ENCODE data around the gene C2orf42. TPM values are rescaled to one million over a fixed set of nuclear protein-coding genes. Genes with fewer than 3 reads are reported as not detected.
"Not testable (repeated sequence)": the region's sequence is repeated elsewhere in the genome, so short reads cannot be mapped to it uniquely, and the experiment has no call there.

C2orf42 gene
- total RNA-seq, 1 experiment from 2014 or later: 17.1 TPM

- H3K9me3 ChIP-seq (ENCODE audit: low read length): no peaks in the 10 kb centered on the region
- H3K79me2 ChIP-seq (ENCODE audit: low read length): no peaks in the 10 kb centered on the region
- H3K4me2 ChIP-seq (ENCODE audit: low read length): no peak overlapping the region
- H3K4me1 ChIP-seq (ENCODE audit: insufficient read depth, low read length): no peaks in the 10 kb centered on the region
- no peak overlapping the region for H3K4me3 ChIP-seq (ENCODE audit: low read length)
- H2AFZ ChIP-seq (ENCODE audit: low read length): no peak overlapping the region
- CTCF ChIA-PET: no interaction called here
- H3K27ac ChIP-seq (ENCODE audit: low read length): no peak overlapping the region
- no peaks in the 10 kb centered on the region for H3K9me2 ChIP-seq (replicated peaks; ENCODE audit: low read length)
- TF ChIP-seq EZH2phosphoT487 (IDR thresholded peaks at IDR 0.05; ENCODE audit: borderline replicate concordance, low read length) (no peak), EZH2 (IDR thresholded peaks at IDR 0.05; ENCODE audit: low read length, unreplicated experiment) (no peak)
- TF ChIP-seq, protein P1, sequence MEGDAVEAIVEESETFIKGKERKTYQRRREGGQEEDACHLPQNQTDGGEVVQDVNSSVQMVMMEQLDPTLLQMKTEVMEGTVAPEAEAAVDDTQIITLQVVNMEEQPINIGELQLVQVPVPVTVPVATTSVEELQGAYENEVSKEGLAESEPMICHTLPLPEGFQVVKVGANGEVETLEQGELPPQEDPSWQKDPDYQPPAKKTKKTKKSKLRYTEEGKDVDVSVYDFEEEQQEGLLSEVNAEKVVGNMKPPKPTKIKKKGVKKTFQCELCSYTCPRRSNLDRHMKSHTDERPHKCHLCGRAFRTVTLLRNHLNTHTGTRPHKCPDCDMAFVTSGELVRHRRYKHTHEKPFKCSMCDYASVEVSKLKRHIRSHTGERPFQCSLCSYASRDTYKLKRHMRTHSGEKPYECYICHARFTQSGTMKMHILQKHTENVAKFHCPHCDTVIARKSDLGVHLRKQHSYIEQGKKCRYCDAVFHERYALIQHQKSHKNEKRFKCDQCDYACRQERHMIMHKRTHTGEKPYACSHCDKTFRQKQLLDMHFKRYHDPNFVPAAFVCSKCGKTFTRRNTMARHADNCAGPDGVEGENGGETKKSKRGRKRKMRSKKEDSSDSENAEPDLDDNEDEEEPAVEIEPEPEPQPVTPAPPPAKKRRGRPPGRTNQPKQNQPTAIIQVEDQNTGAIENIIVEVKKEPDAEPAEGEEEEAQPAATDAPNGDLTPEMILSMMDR (conservative IDR thresholded peaks at IDR 0.05; ENCODE audit: low read depth, low read length): no peak
- no peaks in the 10 kb centered on the region for H4K20me1 ChIP-seq (ENCODE audit: low read length)
- H3F3A ChIP-seq (ENCODE audit: low read length, unreplicated experiment): no peaks in the 10 kb centered on the region
- no peak for ATAC-seq
- BruUV-seq (replicated peaks): no TSS peak
- H3K36me3 ChIP-seq (ENCODE audit: low read depth, low read length): peaks cover 7% of the 10 kb centered on the region
- no peak overlapping the region for H3K9ac ChIP-seq (ENCODE audit: low read length)
- DNase-seq: no peak
- H3K27me3 ChIP-seq (ENCODE audit: low read length): no peaks in the 10 kb centered on the region
- POLR2A ChIA-PET (ENCODE audit: unreplicated experiment): no interaction called here
- intact Hi-C loops (cut with micrococcal nuclease): no loop called here
Measured at GRCh38 chr2:70181363-70181956, 9.4 kb downstream of the C2orf42 start.

- no peak for ATAC-seq
- TF ChIP-seq, protein P1 (conservative IDR thresholded peaks at IDR 0.05; ENCODE audit: low read depth, low read length): no peak
- TF ChIP-seq EZH2 (IDR thresholded peaks at IDR 0.05; ENCODE audit: low read length, unreplicated experiment) (no peak), EZH2phosphoT487 (IDR thresholded peaks at IDR 0.05; ENCODE audit: borderline replicate concordance, low read length) (no peak)
- Histone ChIP-seq H3K4me3 (ENCODE audit: low read length) (no peak overlapping the region), H3K36me3 (ENCODE audit: low read depth, low read length) (peaks cover 12% of the 10 kb centered on the region), H3F3A (ENCODE audit: low read length, unreplicated experiment) (no peaks in the 10 kb centered on the region), H4K20me1 (ENCODE audit: low read length) (no peaks in the 10 kb centered on the region), H3K4me1 (ENCODE audit: insufficient read depth, low read length) (no peaks in the 10 kb centered on the region), H3K27ac (ENCODE audit: low read length) (no peak overlapping the region), H3K4me2 (ENCODE audit: low read length) (no peak overlapping the region), H3K9me2 (replicated peaks; ENCODE audit: low read length) (no peaks in the 10 kb centered on the region), H3K79me2 (ENCODE audit: low read length) (no peaks in the 10 kb centered on the region), H3K9me3 (ENCODE audit: low read length) (no peaks in the 10 kb centered on the region), H3K27me3 (ENCODE audit: low read length) (no peaks in the 10 kb centered on the region), H3K9ac (ENCODE audit: low read length) (no peak overlapping the region), H2AFZ (ENCODE audit: low read length) (no peak overlapping the region)
- ChIA-PET POLR2A (ENCODE audit: unreplicated experiment) (no interaction called here), CTCF (no interaction called here)
- BruUV-seq (replicated peaks): no TSS peak
- DNase-seq: no peak
- intact Hi-C loops (cut with micrococcal nuclease): no loop called here
Measured at GRCh38 chr2:70173520-70173919, 17.3 kb downstream of the C2orf42 start.

DNA sequence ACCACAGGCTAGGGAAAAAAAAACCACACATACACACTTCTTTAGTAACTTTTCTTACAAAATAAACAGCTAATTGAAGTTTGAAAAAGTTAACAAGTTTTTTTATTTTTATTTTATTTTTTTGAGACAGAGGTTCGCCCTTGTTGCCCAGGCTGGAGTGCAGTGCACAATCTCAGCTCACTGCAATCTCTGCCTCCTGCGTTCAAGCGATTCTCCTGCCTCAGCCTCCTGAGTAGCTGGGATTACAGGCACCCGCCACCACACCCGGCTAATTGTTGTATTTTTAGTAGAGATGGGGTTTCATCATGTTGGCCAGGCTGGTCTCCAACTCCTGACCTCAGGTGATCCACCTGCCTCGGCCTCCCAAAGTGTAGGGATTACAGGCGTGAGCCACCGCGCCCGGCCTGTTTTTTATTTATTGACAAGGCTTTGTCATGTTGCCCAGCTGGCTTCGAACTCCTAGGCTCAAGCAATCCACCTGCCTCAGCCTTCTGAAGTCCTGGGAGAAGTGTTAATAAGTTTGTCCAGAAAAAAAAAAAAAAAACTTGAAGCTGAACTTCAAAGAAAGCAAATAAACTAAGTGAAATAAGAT is 21.1 kb downstream of the C2orf42 start:
- H3K27ac ChIP-seq (ENCODE audit: low read length); H3K79me2 ChIP-seq (ENCODE audit: low read length); H4K20me1 ChIP-seq (ENCODE audit: low read length); BruUV-seq (replicated peaks); intact Hi-C loops (cut with micrococcal nuclease); CTCF ChIA-PET; H3K9ac ChIP-seq (ENCODE audit: low read length); DNase-seq; ATAC-seq; H3K27me3 ChIP-seq (ENCODE audit: low read length); H3K4me1 ChIP-seq (ENCODE audit: insufficient read depth, low read length); H3K9me3 ChIP-seq (ENCODE audit: low read length); H3K4me3 ChIP-seq (ENCODE audit: low read length); H3F3A ChIP-seq (ENCODE audit: low read length, unreplicated experiment); H3K36me3 ChIP-seq (ENCODE audit: low read depth, low read length); H3K4me2 ChIP-seq (ENCODE audit: low read length); H2AFZ ChIP-seq (ENCODE audit: low read length); H3K9me2 ChIP-seq (replicated peaks; ENCODE audit: low read length); POLR2A ChIA-PET (ENCODE audit: unreplicated experiment): not testable (repeated sequence)
